22Rv1 (cell line): ENCODE measurements around the gene CHSY1.
"Not testable (repeated sequence)": the region's sequence is repeated elsewhere in the genome, so short reads cannot be mapped to it uniquely, and the experiment has no call there.

Experiments
- H3K27ac ChIP-seq: fragments of 450-650 bp; 2 replicates; pipeline ENCODE4 v1.5.1; 2017
- ZFX ChIP-seq: fragments of 450-650 bp; IDR thresholded peaks from 2 replicates; pipeline ENCODE4 v1.6.1; 2017; ENCODE audit warnings: antibody characterized with exemption, borderline replicate concordance
- TF ChIP-seq, protein P1 (sequence below): fragments of 450-650 bp; IDR thresholded peaks from 2 replicates; pipeline ENCODE4 v1.5.1; 2017; ENCODE audit warnings: mild to moderate bottlenecking

Gene CHSY1

DNA sequence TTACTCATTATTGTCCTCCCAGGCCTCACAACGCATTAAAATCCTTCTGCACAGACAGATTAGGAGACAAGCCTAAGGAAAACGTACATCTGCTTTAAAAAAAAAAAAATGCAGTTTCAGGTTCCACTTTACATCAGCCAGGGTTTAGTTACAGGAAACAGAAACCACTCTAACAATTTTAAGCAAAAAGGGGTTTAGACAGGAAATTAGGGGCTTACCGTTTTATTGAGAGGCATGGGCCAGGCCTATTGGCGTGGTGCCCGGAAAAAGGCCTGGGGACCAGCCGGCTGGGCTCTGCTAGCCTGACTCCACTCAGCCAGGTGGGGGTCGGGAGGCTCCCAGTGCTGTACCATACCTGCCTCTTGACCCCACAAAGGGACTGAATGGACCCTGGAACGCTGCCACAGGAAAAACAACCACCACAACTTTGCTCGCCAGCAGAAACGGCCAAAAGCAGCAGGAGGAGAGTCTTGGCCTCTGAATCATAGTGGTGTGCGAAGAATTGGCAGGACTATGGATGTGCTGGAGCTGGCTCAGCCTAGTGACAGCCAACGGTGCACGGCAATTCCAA is 124.3 kb downstream of the CHSY1 start:
- TF ChIP-seq, protein P1, sequence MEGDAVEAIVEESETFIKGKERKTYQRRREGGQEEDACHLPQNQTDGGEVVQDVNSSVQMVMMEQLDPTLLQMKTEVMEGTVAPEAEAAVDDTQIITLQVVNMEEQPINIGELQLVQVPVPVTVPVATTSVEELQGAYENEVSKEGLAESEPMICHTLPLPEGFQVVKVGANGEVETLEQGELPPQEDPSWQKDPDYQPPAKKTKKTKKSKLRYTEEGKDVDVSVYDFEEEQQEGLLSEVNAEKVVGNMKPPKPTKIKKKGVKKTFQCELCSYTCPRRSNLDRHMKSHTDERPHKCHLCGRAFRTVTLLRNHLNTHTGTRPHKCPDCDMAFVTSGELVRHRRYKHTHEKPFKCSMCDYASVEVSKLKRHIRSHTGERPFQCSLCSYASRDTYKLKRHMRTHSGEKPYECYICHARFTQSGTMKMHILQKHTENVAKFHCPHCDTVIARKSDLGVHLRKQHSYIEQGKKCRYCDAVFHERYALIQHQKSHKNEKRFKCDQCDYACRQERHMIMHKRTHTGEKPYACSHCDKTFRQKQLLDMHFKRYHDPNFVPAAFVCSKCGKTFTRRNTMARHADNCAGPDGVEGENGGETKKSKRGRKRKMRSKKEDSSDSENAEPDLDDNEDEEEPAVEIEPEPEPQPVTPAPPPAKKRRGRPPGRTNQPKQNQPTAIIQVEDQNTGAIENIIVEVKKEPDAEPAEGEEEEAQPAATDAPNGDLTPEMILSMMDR = no peak
- TF ChIP-seq ZFX = no peak

DNA sequence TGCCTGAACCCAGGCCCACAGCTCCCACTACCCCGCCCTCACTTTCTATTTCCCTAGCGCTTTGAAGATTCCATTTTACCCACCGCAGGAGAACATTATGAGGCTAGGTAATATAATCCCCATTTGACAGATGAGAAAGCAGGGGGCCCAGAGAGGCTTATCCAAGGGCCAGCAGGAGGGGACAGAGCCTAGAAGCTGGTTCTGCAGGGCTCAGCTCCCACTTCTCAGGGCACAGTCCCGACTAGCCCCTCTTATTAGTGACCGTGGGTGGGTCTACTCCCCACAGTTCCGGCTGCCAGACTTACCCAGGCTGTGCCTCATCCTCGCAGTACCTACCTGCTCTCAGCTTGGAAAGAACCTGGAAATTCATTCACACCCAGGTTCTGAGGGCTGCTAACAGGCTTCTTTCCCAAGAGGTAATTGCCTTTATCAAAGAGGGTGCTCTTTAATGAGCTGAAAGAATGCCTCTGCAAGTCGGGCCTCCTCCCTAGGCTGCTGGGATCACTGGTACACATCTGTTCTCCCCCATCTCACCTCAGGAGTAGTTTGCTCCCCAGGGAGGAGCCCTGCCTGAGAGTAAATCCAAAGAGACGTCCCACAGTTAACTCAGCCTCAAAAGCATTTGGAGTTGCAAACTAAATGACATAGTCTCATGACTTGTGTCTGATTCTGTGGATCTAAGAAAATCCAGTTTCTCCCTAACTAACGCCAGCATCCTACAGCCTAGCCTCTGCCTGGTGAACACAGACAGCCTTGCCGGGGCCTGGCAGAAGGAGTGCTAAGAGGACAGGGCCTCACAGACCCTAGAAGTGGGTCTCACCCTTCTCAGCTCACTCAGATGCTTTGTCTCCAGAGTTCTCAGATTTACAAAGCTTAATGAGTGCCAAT is 125.0 kb downstream of the CHSY1 start:
- H3K27ac ChIP-seq = no peak overlapping the region
- no peak for TF ChIP-seq ZFX
- TF ChIP-seq, protein P1 = no peak

More for the DNA sequence above, 124.3 kb downstream of the CHSY1 start:
- H3K27ac ChIP-seq = no peak overlapping the region

- H3K27ac ChIP-seq = not testable (repeated sequence)
Observed at GRCh38 chr15:101125881-101126428, 125.9 kb downstream of the CHSY1 start.
